HEK293T (cell line): ENCODE data around the gene MACROH2A1.

Experiments used
- CTBP1 ChIP-seq: fragments of 450-650 bp; IDR thresholded peaks from 2 replicates; pipeline ENCODE4 v1.6.1; 2016; ENCODE audit warnings: borderline replicate concordance
- FOXM1 ChIP-seq: fragments of 450-650 bp; IDR thresholded peaks from 2 replicates; pipeline ENCODE4 v1.6.1; 2017; ENCODE audit warnings: mild to moderate bottlenecking, borderline replicate concordance
- HDGF ChIP-seq: fragments of 450-650 bp; IDR thresholded peaks from 2 replicates; pipeline ENCODE4 v1.6.1; 2017; ENCODE audit warnings: antibody characterized with exemption, borderline replicate concordance
- L3MBTL2 ChIP-seq: fragments of 450-650 bp; conservative IDR thresholded peaks from 2 replicates; pipeline ENCODE4 v1.6.1; 2016; ENCODE audit warnings: mild to moderate bottlenecking
- TARDBP ChIP-seq: fragments of 450-650 bp; IDR thresholded peaks from 2 replicates; pipeline ENCODE4 v1.6.1; 2016
- TF ChIP-seq, protein P1 (sequence below): fragments of 450-650 bp; IDR thresholded peaks from 2 replicates; pipeline ENCODE4 v1.6.1; 2016

DNA sequence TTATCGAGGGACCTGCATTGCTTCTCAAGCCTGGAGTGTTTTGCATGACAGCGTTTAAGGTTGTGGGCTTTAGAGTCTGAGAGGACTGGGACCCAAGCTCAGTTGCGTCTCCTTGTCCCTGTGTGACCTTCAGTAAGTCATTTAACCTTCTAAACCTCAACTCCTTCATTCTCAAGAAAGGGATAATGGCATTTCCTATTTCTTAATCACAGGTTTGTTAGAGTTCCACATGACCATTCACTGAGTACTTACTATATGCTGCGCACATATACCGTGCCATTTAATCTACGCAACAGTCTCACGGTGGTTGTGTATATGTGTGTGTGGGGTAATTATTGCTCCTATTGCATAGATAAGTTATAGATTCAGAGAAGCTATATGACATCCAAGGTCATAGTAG is 76.3 kb downstream of the MACROH2A1 start:
- TF ChIP-seq TARDBP (no peak), FOXM1 (no peak), HDGF (no peak), L3MBTL2 (no peak), CTBP1 (no peak)
- TF ChIP-seq, protein P1, sequence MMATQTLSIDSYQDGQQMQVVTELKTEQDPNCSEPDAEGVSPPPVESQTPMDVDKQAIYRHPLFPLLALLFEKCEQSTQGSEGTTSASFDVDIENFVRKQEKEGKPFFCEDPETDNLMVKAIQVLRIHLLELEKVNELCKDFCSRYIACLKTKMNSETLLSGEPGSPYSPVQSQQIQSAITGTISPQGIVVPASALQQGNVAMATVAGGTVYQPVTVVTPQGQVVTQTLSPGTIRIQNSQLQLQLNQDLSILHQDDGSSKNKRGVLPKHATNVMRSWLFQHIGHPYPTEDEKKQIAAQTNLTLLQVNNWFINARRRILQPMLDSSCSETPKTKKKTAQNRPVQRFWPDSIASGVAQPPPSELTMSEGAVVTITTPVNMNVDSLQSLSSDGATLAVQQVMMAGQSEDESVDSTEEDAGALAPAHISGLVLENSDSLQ: no peak
